Right cardiac atrium (tissue), 5 donors: ENCODE results near the gene VKORC1. TPM values are rescaled to one million over a fixed set of nuclear protein-coding genes. Genes with fewer than 3 reads are reported as not detected.

Experiments used
- ATAC-seq, 2 donors: fragments of 200-7000 bp; cut with Tn5 transposase; one replicate each; pipeline versions ENCODE4 v1.8.0 to v1.9.1; 2020; ENCODE audit warnings: moderate library complexity in 2 of 2, mild to moderate bottlenecking in 1 of 2
- DNase-seq, 3 donors: peaks; one replicate each; pipeline ENCODE4 v3.0.0-alpha.2; 2020
- H3K27ac ChIP-seq: one replicate; pipeline ENCODE4 v1.5.1; 2013; ENCODE audit warnings: mild to moderate bottlenecking, low read length, control low read depth, moderate library complexity
- H3K27me3 ChIP-seq: one replicate; pipeline ENCODE4 v1.6.1; 2013; ENCODE audit not compliant: control insufficient read depth, insufficient read depth
- H3K4me1 ChIP-seq: one replicate; pipeline ENCODE4 v1.6.1; 2013; ENCODE audit warnings: low read length; ENCODE audit not compliant: control insufficient read depth, insufficient read depth
- H3K4me3 ChIP-seq: one replicate; pipeline ENCODE4 v1.5.1; 2013; ENCODE audit warnings: low read length, control low read depth
- H3K9me3 ChIP-seq: one replicate; pipeline ENCODE4 v1.6.1; 2013; ENCODE audit warnings: low read length; ENCODE audit not compliant: control insufficient read depth
- WGBS: extraction: QIAGEN DNeasy Blood & Tissue Kit; methylation state at CpG from one replicate; pipeline ENCODE4 v1.1.7; 2013; 5-methylcytosine and 5-hydroxymethylcytosine counted together
- intact Hi-C, 4 donors: fragments of 100-400 bp; cut with DNase I; formaldehyde crosslinking; loops; one replicate each; pipeline versions ENCODE4 v1.11.0 to v1.14.0; 2022 to 2023
- polyA plus RNA-seq: library from polyadenylated mRNA; stranded (reverse); fragments of 200-250 nt; gene quantifications from one replicate; pipeline ENCODE4 v1.2.3, GENCODE V29; 2013
- total RNA-seq, 4 donors: library from RNA; stranded (reverse); fragmentation: NEBNext Ultra II Directional; extraction: Animal tissue kit (Norgen Biotek cat#: 25700); gene quantifications; one replicate each; pipeline ENCODE4 v1.2.1, GENCODE V29; 2021
- donor health status: healthy with polysubstance abuse.
- donor health status: DM: no; HTN: yes; CAD: no.
- donor health status: DM: no; HTN: no; CAD: no.
- donor health status: DM: no; HTN: yes; CAD: no; lungs with severe emphysema.
- donor health status: DM: yes; HTN: yes; CAD: no.

VKORC1 gene
- total and polyA plus RNA-seq, 5 donors: 40.8 to 68.0 (median 50.7) TPM

DNA sequence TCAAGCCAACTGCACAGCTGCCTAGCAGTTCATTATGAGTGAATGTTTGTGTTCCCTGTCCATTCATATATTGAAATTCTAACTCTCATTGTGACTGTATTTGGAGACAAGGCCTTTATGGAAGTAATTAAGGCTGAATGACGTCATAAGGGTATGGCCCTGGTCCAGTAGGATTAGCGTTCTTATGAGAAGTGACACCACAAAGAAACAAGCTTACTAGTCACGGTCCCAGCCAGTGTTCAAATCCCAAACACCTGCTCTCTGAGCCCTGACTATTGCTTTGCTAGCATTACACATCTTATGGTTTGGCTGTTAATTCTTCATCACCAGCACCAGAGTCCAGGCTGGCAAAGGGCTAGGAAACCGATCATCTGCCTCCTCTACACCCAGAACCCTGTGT, 22.7 kb downstream of the VKORC1 start:
- Histone ChIP-seq H3K27me3 (no peaks in the 10 kb centered on the region), H3K27ac (no peak overlapping the region), H3K4me3 (peak overlapping the region; percentile 94), H3K9me3 (no peaks in the 10 kb centered on the region), H3K4me1 (peaks cover 7% of the 10 kb centered on the region)
- no peak for ATAC-seq
- whole genome bisulfite sequencing: 34% methylated on average over 4 of the region's 4 CpGs
- intact Hi-C loops: loop anchor here in 1 of 4 donors (5.0 to 10.0 kb wide), 2 partner anchors 40 to 87 kb away; partner anchors contain the start of genes HSD3B7 and STX4
- DNase-seq: no peak

DNA sequence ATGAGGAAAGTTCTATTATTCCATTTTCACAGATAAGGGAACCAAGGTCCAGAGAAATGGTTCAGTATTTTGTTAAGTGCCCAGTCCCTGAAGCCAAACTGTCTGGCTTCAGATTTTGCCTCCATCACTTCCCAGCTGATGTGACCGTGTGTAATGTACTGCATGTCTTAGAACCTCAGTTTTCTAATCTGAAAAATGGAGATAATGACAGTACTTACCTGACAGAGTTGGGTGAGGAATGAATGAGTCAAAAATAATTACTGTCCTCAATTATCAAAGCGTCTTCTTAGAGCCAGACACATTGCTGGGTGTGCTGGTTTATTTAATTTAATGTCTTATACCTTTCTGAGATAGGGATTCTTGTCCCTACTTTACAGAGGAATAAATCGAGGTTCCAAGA, 27.3 kb downstream of the VKORC1 start:
- Histone ChIP-seq H3K27me3 (no peaks in the 10 kb centered on the region), H3K9me3 (no peaks in the 10 kb centered on the region), H3K4me3 (no peak overlapping the region), H3K27ac (no peak overlapping the region), H3K4me1 (peaks cover 4% of the 10 kb centered on the region)
- DNase-seq (no peak), ATAC-seq (no peak)
- intact Hi-C loops: no loop called here
- whole genome bisulfite sequencing: 89% methylated on average over 3 of the region's 3 CpGs

DNA sequence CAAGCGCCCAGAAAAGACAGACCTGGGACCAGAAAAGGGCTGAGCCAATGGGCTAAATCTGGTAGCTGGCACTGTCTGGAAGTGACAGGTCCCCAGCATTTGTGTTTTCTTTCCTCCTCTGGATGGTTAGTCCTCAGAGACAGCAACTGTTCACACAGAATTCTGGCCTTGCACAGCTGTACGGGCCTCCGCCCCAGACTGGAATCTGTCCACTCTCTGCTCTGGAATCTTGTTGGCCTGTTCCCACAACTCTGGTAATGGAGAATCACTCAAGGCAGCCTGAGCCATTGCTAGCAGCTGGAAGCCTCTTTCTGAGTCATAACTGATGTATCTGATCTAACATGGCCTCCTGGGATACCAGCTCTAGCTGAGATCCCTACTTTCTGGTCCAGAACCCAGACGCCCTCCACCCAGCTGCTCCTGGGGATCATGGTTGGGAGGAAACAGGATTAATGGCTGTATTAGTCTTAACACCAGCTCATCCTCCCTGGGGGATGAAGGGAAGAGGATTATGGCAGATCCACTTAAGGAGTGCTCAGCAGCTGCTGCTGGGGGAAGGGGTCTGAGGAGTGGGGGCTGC, 29.6 kb downstream of the VKORC1 start:
- H3K4me1 ChIP-seq: no peaks in the 10 kb centered on the region
- ATAC-seq (peak; percentile 89 to 90), DNase-seq (peak; percentile 74 to 81 (median 75))
- peak overlapping the region; percentile 55 for H3K27ac ChIP-seq
- 46% methylated on average over 4 of the region's 4 CpGs for WGBS
- no peaks in the 10 kb centered on the region for H3K9me3 ChIP-seq
- no peaks in the 10 kb centered on the region for H3K27me3 ChIP-seq
- H3K4me3 ChIP-seq: no peak overlapping the region
- intact Hi-C loops: no loop called here

DNA sequence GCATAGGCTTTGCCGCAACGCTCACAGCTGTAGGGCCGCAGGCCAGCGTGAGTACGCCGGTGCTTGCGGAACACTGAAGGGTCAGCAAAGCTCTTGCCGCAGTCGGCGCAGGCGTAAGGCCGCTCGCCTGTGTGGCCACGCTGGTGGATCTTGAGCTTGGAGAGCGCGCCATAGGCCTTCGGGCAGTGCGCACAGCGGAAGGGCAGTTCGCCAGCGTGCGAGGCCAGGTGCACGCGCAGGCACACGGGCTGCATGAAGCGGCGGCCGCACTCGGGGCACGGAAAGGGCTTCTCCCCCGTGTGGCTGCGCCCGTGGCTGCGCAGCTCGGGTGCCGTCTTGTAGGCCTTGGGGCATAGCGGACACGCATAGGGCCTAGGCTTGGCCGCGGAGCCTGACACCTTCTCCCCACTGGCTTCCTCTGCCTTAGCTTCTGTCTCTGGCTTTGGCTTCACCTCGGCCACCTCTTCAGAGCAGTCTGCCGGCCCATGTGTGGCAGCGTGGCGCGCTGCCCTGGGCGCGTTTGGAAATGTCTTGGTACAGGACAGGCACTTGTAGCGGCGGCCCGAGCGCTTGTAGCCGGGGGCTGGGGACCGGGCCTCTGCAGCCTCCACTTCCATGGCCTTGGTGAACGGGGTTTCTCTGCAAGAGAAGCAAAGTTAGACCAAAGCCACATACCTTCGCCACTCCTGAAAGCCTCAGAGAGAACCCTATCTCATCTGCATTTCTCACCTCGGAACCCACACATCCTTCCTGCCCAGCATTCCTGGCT, 30.6 kb downstream of the VKORC1 start:
- no peak overlapping the region for H3K4me3 ChIP-seq
- H3K27ac ChIP-seq: peak overlapping the region; percentile 55
- no peaks in the 10 kb centered on the region for H3K4me1 ChIP-seq
- ATAC-seq (no peak), DNase-seq (peak in 2 of 3 donors; percentile 54 to 58)
- WGBS: 90% methylated on average over 56 of the region's 56 CpGs
- no peaks in the 10 kb centered on the region for H3K27me3 ChIP-seq
- intact Hi-C loops: no loop called here
- H3K9me3 ChIP-seq: no peaks in the 10 kb centered on the region

DNA sequence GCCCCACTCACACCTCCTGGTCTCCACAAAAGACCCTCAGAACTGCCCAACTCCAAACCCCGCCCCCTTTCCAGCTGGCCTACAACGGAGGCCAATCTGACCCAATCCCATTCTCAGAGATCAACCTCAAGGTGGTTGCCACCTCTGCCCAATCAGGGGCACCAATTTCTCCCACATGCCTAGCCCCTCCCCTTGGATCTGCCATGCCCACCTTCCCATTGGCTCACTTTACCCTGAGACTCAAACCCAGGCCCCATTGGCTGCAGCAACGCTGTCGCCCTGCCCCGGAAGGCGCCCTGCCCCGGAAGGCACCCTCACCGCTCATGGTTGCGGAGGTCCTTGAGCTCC, 31.1 kb downstream of the VKORC1 start:
- intact Hi-C loops: no loop called here
- Histone ChIP-seq H3K27me3 (no peaks in the 10 kb centered on the region), H3K4me1 (no peaks in the 10 kb centered on the region), H3K4me3 (no peak overlapping the region), H3K27ac (no peak overlapping the region), H3K9me3 (no peaks in the 10 kb centered on the region)
- DNase-seq (no peak), ATAC-seq (no peak)
- WGBS: 97% methylated on average over 9 of the region's 9 CpGs

DNA sequence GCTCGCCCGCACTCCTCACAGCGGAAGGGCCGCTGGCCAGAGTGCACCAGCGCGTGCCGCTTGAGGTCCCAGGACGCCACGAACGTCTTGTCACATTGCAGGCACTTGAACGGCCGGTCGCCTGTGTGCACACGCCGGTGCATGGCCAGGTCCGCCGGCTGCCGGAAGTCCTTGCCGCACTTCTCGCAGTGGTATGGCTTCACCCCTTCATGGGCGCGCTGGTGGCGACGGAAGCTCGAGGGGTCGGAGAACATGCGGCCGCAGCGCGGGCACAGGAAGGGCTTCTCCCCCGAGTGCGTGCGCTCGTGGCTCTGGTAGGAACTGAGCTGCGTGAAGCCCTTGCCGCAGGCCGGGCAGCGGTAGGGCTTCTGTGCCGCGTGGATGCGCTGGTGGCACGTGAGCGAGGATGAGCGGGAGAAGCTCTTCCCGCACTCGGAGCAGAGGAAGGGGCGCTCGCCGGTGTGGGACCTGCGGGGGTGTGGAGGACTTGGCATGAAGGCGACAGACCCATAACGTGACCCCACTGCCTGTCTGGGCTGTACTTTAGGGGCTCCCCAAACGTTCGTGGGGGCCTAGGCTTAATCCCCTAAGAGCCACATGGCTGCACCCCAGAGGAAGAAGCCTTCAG, 32.7 kb downstream of the VKORC1 start:
- intact Hi-C loops: no loop called here

DNA sequence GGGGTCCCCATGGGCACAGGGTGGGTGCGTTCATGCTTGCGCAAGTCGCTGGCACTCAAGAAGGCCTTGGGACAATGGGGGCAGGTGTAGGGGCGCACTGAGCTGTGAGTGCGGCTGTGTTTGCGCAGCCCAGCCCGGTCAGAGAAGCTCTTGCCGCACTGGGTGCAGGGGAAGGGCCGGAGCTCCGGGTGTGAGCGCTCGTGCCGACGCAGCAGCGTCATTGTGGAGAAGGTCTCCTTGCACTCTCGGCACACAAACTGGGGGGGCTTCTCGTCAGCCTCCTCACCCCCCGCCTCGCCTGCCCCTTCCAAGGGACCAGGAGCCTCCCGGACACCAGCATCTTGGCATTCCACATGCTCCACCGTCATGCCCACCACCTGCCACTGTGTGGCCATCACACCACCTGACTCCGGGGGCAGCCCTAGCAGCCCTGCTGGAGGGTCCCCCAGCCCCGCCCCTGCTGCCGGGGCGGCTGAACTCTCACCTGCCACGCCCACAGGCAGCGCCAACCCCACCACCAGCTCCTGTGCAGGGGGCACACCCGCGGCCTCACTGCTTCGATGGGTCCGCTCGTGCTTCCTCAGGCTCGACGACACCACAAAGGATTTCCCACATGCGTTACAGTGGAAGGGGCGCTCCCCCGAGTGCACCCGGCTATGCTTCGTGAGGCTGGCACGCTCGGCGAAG, 33.3 kb downstream of the VKORC1 start:
- intact Hi-C loops: no loop called here
- H3K4me1 ChIP-seq: no peaks in the 10 kb centered on the region
- ATAC-seq: no peak
- WGBS: 94% methylated on average over 42 of the region's 42 CpGs
- H3K27ac ChIP-seq: no peak overlapping the region
- no peaks in the 10 kb centered on the region for H3K9me3 ChIP-seq
- DNase-seq: peak in 1 of 3 donors; percentile 44
- H3K4me3 ChIP-seq: no peak overlapping the region
- no peaks in the 10 kb centered on the region for H3K27me3 ChIP-seq

More for the DNA sequence above, 32.7 kb downstream of the VKORC1 start:
- DNase-seq (peak in 1 of 3 donors; percentile 55), ATAC-seq (no peak)
- H3K27ac ChIP-seq: no peak overlapping the region
- H3K27me3 ChIP-seq: no peaks in the 10 kb centered on the region
- no peaks in the 10 kb centered on the region for H3K4me1 ChIP-seq
- H3K4me3 ChIP-seq: no peak overlapping the region
- no peaks in the 10 kb centered on the region for H3K9me3 ChIP-seq
- WGBS: 97% methylated on average over 54 of the region's 54 CpGs

DNA sequence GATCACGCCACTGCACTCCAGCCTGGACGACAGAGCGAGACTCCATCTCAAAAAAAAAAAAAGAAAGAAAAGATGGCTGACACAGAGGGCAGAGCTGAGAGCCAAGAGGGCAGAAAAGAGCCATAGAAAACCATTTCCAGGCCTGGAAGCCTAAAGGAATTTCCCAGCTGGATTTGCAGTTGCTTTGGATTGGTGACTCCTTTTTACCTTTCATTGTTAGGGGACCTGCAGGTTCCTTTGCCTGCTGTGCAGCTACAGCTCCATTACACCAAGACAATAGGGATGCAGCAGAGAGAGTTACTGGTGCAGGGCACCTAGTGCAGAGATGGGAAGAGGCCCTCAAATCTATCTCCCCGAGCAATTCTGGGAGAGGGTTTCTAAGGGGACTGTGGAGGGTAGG, 39.0 kb downstream of the VKORC1 start:
- Histone ChIP-seq H3K4me1 (no peaks in the 10 kb centered on the region), H3K27me3 (no peaks in the 10 kb centered on the region), H3K4me3 (no peak overlapping the region), H3K9me3 (no peaks in the 10 kb centered on the region), H3K27ac (no peak overlapping the region)
- ATAC-seq (no peak), DNase-seq (no peak)
- intact Hi-C loops: no loop called here
- 91% methylated on average over 4 of the region's 4 CpGs for WGBS

DNA sequence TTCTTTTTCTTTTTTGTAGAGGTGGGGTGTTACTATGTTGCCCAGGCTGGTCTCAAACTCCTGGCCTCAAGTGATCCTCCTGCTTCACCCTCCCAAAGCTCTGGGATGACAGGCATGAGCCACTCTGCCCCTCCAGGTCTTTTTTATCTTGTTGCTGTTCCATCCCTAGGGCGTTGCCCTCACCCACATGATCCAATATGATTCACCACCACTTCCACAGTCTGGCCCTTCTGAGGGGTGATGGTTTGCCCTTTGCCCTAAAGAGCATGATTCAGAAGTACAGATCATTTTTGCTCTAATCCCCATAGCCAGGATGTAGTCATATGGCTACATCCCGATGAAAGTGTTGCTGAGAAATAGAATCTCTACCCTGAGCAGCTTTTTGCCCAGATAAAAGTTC, 42.5 kb downstream of the VKORC1 start:
- no peaks in the 10 kb centered on the region for H3K27me3 ChIP-seq
- DNase-seq (no peak), ATAC-seq (peak; percentile 55 to 70)
- H3K4me1 ChIP-seq: no peaks in the 10 kb centered on the region
- H3K9me3 ChIP-seq: no peaks in the 10 kb centered on the region
- no peak overlapping the region for H3K4me3 ChIP-seq
- no peak overlapping the region for H3K27ac ChIP-seq
- 65% methylated on average over 2 of the region's 2 CpGs for WGBS
- intact Hi-C loops: no loop called here

DNA sequence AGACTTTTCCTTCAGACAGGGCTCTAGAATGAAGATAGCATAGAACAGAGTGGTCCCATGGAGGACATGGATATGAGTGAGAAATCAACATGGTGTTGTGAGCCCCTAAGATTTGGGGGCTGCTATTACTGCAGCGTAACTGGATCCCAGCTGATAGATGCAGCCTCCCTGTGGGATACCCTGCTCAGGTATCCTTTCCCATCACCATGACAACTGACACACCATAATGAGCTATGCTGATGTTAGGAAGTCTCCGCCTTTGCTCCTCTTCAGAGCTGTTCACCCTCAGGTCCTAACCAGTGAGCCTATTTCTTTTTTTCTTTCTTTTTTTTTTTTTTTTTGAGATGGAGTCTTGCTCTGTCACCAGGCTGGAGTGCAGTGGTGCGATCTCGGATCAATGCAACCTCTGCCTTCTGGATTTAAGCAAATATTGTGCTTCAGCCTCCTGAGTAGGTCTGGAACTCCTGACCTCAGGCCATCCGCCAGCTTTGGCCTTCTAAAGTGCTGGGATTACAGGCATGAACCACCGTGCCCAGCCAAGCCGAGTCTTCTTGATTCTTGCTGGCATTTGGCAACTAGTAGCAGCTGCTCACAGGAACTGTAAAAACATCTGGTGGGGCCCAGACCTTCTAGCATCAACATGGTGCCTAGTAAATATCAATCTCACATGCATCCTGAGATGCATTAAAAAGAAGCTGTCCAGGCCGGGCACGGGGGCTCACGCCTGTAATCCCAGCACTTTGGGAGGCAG, 44.1 kb downstream of the VKORC1 start:
- intact Hi-C loops: no loop called here
- Histone ChIP-seq H3K27me3 (no peaks in the 10 kb centered on the region), H3K9me3 (no peaks in the 10 kb centered on the region), H3K27ac (no peak overlapping the region), H3K4me1 (no peaks in the 10 kb centered on the region), H3K4me3 (no peak overlapping the region)
- ATAC-seq (no peak), DNase-seq (no peak)
- WGBS: 85% methylated on average over 10 of the region's 10 CpGs
